Stimulated activated CD4-positive, alpha-beta T cell treated with anti-CD3 and anti-CD28 coated beads, Interleukin-4, amount 100 ng/mL, for 4 hours (primary cell): Measurements from ENCODE around the gene GPC1.
"Not testable (repeated sequence)": the region's sequence is repeated elsewhere in the genome, so short reads cannot be mapped to it uniquely, and the experiment has no call there.

Source experiments
- DNase-seq, 2 experiments: peaks; one replicate each; pipeline ENCODE4 v3.0.0-alpha.2; 2020

The GPC1 gene

DNA sequence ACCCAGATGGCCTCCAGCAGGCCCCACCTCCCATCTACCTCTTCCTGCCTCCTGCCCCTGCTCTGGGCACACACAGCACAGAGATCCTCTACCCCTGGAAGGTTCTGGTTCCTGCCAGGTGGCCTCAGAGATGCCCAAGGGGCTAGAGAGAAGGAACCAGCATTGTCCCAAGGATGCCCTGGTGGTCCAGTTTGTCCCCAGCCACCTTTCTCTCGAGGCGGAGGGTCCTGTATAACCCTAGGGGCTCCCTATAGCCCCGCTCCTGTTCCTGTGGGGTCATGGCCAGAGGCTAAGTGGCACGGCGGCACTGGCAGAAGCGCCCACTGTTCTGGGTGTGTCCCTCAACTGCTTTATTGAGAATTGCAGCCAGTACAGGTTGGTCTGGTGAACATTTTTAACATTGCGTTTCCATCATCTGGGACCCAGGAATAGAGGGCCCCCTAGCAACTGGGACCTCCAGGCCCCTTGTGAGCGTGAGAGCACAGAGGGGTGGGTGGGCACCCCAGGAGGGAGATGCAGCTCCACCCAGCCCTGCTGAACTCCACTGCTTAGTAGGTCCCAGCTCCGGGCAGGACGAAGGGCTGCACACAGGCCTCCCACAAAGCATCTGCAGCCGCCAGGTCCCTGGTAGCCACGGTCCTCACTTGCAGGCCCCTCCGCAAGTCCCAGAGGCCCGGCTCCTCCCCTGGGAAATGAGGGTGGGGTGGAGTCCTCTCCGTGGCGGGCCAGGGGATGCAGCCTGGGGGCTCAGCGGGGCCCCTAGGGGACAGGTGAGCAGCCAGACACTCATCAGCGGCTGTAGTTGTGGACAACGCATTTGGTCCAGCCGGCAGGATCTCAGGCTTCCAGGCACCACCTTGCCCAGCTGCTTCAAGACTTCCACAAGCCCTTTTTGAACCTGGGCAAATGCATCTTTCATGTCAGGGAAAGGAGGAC lies 33.1 kb downstream of the GPC1 start:
- DNase-seq: no peak

DNA sequence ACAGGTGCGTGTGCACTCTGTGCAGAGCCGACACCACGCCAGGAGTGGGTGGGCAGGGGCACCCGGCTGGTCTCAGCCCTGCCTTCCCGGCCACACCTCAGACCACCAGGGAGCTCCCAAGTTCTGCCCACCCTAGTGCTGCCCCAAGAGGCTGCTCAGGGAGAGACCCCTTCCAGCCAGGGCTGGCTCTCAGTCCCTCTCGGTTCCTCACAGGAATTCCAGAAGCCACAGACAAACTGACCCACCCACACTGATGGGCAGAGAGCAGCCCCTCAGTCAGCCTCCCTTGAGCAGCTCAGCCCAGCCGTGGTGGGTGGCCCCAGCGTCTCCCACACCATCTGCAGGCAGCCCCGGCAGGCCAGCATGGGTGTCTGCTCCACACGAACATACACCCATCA lies 33.8 kb downstream of the GPC1 start:
- DNase-seq: no peak

DNA sequence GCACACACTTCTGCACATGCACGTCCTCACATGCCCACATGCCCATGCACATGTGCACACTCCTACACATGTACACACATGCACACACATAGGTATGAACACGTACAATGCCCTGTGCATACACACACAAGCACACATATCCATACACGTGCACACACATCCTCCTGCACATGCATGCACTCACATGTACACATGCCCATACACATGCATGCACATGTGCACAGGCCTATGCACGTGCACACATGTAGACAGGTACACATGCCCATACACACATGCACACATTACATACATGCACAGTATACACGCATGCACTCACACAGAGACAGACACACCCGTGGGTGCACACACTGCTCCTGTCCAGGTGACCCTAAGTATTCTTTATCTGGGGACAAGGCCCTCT lies 34.3 kb downstream of the GPC1 start:
- DNase-seq: no peak

DNA sequence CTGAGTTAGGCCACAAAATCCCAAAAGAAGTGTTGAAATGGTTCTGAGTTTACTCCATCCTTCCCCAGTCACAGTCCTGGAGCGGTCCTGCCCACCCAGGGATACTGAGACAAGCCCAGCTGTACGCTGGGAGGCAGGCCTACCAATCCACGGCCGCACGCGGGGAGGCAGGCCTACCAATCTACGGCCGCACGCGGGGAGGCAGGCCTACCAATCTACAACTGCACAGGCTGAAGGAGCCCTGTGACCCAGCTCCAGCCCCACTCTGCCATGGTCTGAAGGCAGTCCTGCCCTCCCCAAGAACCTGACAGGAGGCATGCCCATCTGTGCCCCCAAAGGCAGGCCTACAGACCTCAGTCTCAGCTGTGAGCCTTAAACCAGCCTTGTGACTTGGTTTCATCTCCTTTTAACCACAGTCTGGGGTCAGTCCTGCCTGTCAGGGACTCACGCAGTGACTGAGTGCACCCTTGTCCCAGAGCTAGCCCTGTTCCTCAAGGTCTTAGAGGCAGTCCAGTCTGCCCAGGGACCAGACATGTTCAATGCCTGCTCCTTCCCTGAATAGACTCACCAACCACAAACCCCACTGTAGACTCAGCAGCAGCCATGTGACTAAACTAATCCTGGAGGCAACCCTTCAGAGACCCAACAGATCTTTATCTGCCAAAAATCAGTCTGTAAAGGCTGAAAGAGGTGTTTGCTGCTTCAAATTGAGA lies 36.8 kb downstream of the GPC1 start:
- no peak for DNase-seq

DNA sequence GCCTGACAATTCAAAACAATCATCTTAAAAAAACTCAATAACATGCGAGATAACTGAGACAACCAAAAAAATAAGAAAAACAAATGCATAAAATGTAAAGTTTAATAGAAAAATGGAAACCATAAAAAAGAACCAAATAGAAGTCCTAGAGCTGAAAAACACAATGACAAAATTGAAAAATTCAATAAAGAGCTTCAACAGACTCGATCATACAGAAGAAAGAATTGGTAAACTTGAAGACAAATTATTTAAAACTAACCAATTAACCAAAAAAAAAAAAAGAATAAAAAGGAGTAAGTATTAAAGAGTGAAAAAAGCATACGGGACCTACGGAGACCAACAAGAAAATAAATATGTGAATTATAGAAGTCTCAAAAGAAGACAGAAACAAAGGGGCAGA lies 37.7 kb downstream of the GPC1 start:
- DNase-seq: no peak

DNA sequence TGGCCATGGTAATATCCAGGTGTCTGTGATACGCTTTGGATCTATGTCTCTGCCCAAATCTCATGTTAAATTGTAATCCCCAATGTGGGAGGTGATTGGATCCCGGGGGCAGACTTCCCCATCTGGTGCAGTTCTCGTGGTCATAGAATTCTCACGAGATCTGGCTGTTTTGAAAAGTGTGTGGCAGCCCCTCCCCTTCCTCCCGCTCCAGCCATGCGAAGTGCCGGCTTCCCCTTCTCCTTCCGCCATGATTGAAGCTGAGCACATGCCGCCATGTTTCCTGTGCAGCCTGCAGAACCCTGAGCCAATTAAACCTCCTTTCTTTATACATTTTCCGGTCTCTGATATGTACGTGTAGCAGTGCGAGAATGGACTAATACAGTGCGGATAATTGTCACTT lies 42.5 kb downstream of the GPC1 start:
- DNase-seq: no peak

DNA sequence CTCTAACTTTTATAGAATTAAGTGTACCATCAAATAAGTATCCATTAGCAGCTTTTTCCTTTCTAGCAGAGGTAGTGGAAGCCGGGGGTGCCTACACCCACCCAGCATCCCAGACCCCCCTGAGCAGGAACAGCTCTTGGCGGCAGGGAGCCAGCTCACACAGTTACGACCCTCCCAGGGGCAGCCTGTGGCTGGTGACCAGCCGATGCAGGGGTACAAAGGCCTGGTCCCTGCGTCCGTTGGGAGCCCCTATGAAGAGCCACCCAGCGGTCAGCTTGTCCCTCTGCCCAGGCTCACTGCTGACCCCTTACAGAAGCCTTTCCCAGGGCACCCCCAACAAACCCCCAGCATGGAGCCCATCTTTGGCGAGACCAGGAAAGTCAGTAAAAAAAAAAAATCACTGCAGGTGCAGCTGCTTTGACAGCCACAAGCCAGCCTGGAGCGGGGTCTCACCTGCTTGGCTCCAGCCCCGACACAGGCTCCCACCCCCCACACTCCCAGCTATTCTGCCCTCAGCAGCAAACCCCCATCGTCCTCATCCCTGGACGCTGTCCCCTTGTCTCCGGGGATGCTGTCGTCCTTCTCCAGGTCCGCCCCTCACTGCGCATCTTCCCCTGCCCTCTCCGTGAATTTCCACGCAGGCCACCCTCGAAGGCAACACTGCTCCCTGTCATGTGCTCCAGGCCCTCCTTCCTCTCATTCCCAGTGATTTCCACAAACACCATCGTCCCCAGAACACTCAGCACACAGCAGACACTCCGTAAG lies 43.1 kb downstream of the GPC1 start:
- no peak for DNase-seq

DNA sequence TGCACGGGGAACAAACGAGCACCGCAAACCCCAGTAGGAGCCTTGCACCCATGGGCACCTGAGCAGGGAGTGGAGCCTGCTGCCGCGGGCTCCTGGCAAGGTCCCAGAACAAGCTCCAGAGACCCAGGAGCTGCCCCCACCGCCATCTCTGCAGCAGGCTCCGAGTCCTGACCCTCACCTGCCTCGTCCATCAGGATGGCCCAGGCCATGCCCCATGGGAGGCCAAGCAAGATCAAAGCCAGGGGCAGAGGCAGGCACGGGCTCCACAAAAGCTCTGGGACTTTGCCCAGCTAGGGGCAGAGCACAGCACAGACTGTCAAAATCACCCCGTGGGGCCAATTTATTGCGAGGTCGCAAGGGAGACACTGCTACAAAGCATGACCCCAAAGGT lies 43.6 kb downstream of the GPC1 start:
- no peak for DNase-seq

DNA sequence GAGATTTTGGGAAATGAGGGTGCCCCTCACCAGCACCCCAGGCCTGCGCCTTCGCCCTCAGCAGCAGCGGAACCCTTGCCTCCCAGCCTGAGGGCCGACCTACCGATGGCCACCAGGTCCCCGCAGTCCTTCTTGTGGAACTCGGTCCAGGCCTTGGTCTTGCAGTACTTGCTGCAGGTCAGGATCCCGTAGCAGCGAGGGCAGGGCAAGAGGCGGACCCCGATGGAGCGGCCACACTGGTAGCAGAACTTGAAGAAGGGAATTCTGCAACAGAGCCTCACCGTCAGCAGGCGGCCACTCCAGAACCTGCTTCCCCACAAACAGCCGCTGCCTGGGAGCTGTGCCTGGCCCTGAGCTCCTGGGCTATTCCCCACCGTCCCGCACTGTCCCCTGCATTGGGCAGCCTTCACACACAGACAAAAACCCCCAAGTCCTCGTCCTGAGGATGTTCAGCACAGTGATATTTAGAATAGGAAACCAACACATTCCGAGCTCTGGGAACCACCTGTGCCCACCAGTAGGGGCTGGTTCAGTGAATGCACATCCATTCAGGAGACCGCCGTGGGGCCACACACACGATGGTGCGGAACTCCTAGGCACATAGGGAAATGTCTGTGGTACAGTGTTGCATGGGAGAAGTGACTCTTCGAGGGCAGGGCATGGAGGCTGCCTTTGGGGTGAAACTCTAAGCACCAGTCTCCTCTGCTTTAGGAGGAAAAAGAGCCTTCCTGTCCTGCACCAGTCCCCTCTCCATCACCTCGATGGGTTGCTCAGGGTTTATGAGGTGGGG lies 45.6 kb downstream of the GPC1 start:
- DNase-seq: no peak

DNA sequence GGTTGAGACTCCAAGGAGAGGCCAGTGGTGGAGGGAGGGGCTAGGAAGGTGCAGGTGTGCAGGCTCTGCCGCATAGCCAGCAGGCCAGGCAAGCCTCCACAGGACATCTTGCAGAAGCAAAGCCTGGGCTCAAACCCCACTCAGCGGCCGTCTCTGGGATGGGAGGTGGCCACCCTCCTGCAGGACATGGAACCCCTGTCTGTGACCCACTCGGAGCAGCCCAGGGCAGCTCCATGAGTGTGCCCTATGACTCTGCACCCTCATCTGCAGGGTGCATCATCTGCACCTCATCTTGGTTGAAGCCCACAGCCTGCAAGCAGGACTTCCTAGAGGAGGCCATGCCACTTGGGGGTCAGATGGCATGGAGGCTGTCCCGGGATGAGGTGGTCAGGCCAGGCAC lies 46.3 kb downstream of the GPC1 start:
- DNase-seq: no peak

DNA sequence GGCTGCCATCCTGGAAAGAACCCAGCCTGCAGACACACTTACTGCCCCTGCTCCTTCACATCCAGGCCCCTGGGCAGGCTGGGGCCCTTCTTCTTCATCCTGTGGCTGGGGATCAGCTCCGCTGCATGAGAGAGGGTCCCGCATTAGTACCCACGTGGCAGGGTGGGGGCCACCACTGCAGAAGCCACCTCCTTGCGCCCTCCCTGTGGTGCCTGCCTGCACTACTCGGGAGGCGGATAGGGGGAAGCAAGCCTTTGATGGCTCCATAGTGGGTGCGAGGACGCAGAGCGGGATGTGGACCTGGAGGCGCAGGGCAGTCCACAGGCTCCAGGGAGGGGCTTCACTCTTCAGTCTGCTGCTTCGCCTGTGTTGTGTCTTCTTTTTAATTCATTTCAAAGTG lies 46.7 kb downstream of the GPC1 start:
- DNase-seq: no peak

DNA sequence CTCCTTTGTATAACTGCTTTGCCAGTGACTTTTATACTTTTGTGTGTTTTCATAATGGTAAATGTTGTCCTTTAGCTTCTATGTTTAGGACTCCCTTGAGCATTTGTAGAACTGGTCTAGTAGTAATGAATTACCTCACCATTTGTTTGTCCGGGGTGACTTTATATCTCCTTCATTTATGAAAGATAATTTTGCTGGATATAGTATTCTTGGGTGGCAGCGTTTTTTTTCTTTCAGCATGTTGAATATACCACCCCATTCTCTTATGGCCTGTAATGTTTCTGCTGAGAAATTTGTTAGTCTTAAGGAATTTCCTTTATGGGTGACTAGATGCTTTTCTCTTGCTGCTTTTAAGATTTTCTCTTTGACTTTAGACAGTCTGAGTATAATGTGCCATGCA lies 56.0 kb downstream of the GPC1 start:
- no peak for DNase-seq

DNA sequence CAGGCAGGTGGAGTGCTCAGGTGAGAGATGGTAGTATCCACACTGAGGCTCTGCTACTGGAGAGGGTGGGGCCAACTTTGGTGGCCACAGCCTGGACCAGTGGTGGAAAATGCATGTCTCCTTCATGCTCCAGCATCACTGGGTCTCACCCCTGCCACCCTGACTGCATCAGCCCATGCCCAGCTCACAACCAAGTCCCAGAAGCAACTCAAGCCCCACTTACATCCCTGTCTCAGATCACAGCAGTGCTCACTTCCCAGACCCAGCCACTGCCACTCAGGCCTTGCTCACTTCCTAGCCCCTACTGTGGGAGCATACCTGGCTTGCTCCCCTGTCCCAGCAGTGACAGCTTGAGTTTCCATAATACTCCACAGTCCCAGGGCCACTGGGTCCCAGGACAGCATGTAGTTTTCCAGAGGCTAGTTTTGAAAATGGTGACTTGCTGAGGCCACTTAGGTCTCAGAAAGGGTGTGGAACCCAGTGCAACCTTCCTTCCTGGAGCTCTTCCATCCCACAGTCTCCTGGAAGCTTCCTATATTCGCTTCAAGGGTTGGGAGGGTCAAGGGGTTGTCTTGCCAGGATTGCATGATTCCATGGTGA lies 58.8 kb downstream of the GPC1 start:
- DNase-seq: no peak

DNA sequence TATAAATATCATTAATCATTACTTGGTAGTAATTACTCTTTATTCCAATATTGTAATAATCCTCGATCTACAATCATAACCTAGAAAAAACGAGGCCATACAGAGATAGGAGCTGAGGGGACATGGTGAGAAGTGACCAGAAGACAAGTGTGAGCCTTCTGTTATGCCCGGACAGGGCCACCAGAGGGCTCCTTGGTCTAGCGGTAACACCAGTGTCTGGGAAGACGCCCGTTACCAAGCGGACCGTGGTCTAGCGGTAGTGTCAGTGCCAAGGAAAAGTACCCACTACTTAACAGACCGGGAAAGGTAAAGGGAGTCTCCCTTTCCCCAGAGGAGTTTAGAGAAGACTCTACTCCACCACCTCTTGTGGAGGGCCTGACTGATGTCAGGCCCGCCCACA lies 59.5 kb downstream of the GPC1 start:
- DNase-seq: not testable (repeated sequence)

DNA sequence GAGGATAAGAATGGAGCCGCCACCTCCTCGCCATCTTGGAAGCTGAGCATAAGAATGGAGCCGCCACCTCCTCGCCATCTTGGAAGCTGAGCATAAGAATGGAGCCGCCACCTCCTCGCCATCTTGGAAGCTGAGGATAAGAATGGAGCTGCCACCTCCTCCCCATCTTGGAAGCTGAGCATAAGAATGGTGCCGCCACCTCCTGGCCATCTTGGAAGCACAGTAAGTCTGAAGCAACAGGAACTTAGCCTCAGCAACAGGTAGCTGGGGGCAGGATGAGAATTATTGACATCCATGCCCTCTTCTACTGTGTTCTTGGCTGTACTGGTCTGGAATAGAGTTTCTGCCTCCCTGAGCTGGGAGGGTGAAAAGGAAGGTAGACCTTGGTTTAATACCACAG lies 61.6 kb downstream of the GPC1 start:
- DNase-seq: not testable (repeated sequence)

DNA sequence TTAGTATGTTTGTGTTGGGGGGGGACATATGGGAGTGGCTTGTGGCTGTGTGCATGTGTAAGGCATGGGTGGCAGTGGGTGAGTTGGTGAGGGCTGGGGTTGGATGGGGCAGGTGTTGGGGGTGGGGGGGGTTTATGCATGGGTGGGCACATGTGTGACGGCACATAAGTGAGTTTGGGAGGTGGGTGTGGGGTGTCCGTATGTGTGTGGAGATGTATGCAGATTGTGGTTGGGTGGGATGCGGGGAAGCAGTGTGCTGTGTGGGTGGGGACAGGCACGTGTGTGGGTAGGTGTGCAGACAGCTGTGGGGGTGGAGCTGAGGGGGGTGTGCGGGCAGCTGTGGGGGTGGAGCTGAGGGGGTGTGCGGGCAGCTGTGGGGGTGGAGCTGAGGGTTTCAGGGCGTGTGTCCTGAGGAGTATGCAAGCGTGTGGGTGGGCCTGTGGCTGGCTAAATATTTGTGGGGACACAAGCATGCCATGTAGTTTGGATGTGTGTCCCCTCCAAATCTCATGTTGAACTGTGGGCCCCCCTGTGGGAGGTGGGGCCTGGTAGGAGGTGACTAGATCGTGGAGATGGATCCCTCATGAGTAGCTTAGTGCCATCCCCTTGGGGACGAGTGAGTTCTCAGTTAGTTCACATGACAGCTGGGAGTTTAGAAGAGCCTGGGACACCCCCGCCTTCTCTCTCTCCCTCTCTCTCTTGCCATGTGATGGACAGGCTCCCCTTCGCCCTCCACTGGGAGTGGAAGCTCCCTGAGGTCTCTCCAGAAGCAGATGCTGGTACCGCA lies 62.9 kb downstream of the GPC1 start:
- DNase-seq: no peak

DNA sequence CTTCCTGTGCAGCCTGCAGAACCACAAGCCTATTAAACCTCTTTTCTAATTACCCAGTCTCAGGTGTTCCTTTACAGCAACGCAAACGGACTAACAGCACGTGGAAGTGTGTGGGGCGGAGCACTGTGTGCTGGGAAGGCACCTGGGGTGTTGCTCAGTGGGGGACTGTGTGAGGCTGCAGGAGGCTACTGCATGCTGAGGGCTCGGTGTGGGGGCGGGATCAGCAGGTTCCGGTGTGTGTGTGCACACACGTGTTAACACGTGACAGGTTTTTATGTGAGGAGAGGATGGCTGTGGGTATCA lies 63.4 kb downstream of the GPC1 start:
- no peak for DNase-seq

DNA sequence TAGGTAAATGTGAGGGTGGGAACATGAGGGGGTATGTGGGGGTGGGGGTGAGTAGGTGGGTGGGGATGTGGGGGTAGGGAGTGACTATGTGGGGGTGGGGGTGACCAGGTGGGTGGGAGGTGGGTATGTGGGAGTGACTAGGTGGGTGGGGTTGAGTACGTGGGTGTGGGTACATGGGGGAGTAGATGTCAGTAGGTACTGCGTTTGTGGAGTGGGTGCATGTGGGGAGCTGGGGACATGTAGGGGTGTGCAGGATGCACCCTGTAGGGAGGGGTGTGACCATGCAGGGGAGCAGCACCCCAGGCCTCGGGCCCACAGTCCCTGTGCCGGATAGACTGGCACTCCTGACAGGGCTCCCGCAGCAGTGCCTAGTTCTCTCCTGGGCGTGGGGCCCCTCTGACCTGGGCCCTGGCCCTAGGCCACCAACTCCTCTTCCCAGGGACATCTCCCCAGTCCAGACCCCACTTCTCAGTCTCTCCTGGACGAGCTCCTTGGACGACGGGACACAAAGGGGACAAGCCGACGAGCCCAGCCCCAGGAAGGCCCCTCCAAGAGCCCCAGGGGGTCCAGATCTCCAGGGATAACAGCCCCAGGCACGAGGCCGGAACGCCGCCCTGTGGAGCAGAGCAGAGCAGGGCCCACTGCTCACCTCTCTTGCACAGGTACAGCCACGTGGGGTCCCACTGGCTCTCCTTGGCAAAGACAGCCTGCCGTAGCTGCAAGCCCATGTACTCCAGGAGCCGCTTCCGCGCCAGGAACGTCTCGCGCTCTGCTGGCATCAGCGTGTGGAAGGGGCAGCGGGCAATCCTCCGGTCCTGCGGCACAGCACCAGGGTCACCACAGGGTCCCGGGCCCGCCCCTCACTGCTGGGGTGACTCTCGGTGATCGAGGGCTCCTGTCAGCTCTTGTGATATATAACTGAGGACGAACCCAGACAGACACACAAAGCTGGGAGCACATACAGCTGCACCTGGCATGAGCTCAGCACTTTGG lies 64.1 kb downstream of the GPC1 start:
- DNase-seq: no peak

DNA sequence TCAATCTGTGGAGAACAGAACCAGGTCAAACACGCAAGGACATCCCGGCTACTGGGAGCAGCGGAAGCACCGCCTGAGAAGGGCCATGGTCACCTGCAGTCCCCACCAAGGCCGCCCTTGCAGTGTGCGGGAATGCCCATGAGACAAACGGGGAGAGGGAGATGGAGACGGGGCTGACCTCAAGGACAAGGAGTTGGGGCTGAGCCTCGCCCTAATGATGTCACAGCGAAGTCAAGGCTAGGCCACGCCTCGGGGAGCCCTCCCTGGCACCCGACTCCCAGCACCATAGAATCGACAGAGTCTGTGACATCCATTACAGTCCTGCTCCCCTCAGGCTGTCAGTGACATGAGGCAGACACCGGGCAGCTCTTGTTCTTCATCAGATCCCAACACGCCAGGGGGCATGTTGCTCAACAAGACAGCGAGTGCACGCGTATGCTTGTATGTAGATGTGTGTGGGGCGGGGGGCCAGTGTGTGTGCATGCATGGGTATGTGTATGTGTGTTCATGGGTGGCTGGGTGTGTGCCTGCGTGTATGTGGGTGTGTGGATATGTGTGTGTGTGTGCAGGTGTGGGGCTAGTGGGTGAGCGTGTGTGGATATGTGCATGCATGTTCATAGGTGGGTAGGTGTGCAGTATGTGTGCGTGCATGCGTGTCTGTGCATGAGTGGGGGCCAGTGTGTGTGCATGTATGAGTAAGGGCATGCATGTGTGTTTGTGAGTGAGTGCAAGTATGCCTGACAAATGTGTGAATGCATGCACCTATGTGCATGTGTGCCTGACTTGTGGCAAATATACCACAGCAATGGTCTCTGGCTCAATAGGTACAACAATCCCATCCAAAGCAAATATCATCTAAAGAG lies 65.3 kb downstream of the GPC1 start:
- DNase-seq: no peak
